OCI-LY1 (cell line): ENCODE data around the gene KHDC4.

ENCODE experiments used
- H2AFZ ChIP-seq: fragments of 200-600 bp; sonication (generic), shearing (Covaris generic); 2 replicates; pipeline ENCODE4 v1.6.0; 2014; ENCODE audit warnings: antibody characterized with exemption, mild to moderate bottlenecking, low read length
- H3F3A ChIP-seq: fragments of 200-600 bp; sonication (generic), shearing (Covaris generic); 2 replicates; pipeline ENCODE4 v1.6.0; 2014; ENCODE audit warnings: mild to moderate bottlenecking, antibody characterized with exemption, low read length, moderate library complexity; ENCODE audit not compliant: insufficient read depth
- H3K27ac ChIP-seq: fragments of 200-600 bp; sonication (generic); 2 replicates; pipeline ENCODE4 v1.5.1; 2014; ENCODE audit warnings: low read length, mixed run types, mild to moderate bottlenecking, low read depth; ENCODE audit not compliant: poor library complexity, severe bottlenecking
- H3K27me3 ChIP-seq: fragments of 200-600 bp; sonication (generic); 2 replicates; pipeline ENCODE4 v1.6.0; 2014; ENCODE audit warnings: antibody characterized with exemption, mild to moderate bottlenecking, low read length, moderate library complexity; ENCODE audit not compliant: insufficient read depth
- H3K36me3 ChIP-seq: fragments of 200-600 bp; sonication (generic); 2 replicates; pipeline ENCODE4 v1.6.1; 2014; ENCODE audit warnings: mild to moderate bottlenecking, antibody characterized with exemption, low read length, moderate library complexity, mixed read lengths; ENCODE audit not compliant: insufficient read depth
- H3K4me1 ChIP-seq: fragments of 200-600 bp; sonication (generic); 2 replicates; pipeline ENCODE4 v1.5.1; 2014; ENCODE audit warnings: mild to moderate bottlenecking, low read length, moderate library complexity; ENCODE audit not compliant: insufficient read depth, severe bottlenecking
- H3K4me2 ChIP-seq: fragments of 200-600 bp; sonication (generic), shearing (Covaris generic); 2 replicates; pipeline ENCODE4 v1.6.1; 2014; ENCODE audit warnings: low read length
- H3K4me3 ChIP-seq: fragments of 200-600 bp; sonication (generic); 2 replicates; pipeline ENCODE4 v1.5.1; 2014; ENCODE audit warnings: low read length, low read depth, mild to moderate bottlenecking, mixed read lengths; ENCODE audit not compliant: poor library complexity, severe bottlenecking
- H3K79me2 ChIP-seq: fragments of 200-600 bp; shearing (Covaris generic); 2 replicates; pipeline ENCODE4 v1.6.1; 2016; ENCODE audit warnings: mixed run types, low read length, mixed read lengths; ENCODE audit not compliant: insufficient read depth
- H3K9ac ChIP-seq: fragments of 200-600 bp; sonication (generic), shearing (Covaris generic); 2 replicates; pipeline ENCODE4 v1.6.1; 2014; ENCODE audit warnings: mild to moderate bottlenecking, low read length, mixed read lengths
- H3K9me2 ChIP-seq: fragments of 200-600 bp; sonication (generic), shearing (Covaris generic); 2 replicates; pipeline ENCODE4 v1.6.1; 2014; ENCODE audit warnings: low read depth, mild to moderate bottlenecking, low read length, mixed read lengths
- H3K9me3 ChIP-seq: fragments of 200-600 bp; shearing (Covaris generic); 2 replicates; pipeline ENCODE4 v1.6.1; 2014; ENCODE audit warnings: low read length, mixed read lengths
- H4K20me1 ChIP-seq: fragments of 200-600 bp; sonication (generic), shearing (Covaris generic); 2 replicates; pipeline ENCODE4 v1.6.0; 2016; ENCODE audit warnings: mild to moderate bottlenecking, low read length; ENCODE audit not compliant: insufficient read depth
- EZH2 ChIP-seq: fragments of 200-600 bp; sonication (generic), shearing (Covaris generic); IDR thresholded peaks from 2 replicates; pipeline ENCODE4 v1.8.0; 2017; ENCODE audit warnings: borderline replicate concordance, mixed run types, mild to moderate bottlenecking, antibody characterized with exemption, low read length, moderate library complexity, mixed read lengths
- TF ChIP-seq, protein P1 (sequence below): fragments of 200-600 bp; sonication (generic), shearing (Covaris generic); IDR thresholded peaks from 2 replicates; pipeline ENCODE4 v1.5.1; 2017; ENCODE audit warnings: mild to moderate bottlenecking, antibody characterized with exemption, low read length, moderate library complexity, mixed read lengths

The KHDC4 gene

DNA sequence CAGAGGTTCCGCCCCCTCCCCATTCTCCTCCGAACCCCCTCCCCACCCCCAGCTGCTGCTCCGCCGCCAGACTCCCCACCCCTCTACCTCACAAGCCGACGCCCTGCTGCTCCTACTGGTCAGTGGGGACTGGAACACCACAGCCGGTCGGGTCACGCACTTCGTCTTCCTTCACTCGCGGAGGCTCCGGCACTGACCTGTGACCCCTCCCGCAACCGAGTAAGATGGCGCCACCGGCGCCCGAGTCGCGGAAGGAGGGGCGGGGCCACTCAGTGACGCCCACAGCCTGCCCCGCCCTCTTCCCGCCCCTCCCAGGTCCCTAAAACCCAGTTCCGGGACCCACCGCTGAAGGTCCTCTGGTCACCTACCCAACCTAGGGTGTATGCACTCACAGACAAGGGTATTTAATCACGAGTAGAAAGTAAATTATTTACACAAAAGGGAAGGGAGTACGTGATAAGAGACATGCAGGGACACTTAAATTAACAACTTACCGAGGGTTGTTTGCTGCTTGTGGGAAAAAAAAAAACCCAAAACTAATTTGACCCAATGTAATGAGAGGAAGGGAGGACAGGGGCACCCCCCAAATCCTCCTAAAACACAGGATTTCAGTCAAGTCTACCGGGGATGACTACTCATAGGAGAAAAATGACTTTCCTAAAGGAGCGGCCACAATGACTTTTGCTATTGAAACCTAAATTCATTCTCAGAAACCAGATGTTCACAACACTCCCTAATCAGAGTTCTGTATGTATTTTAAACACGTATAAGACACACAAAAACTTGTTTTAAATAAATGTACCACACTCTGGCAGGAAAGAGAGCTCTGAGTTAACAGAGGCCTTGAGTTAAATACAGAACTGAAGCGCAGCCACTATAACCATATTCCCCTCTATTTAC lies 22.8 kb downstream of the KHDC4 start, which contains the start of gene RIT1:
TSS of gene RIT1 (minus strand) at position 194 of the 900 bp plus-strand sequence. CDS start 588 bp downstream, outside the sequence.
- peak within 1 kb of the TSS; percentile 80 for H3K27ac ChIP-seq
- H3K4me1 ChIP-seq: peaks cover 23% of the 10 kb centered on the region
- TF ChIP-seq EZH2: no peak
- TF ChIP-seq, protein P1, sequence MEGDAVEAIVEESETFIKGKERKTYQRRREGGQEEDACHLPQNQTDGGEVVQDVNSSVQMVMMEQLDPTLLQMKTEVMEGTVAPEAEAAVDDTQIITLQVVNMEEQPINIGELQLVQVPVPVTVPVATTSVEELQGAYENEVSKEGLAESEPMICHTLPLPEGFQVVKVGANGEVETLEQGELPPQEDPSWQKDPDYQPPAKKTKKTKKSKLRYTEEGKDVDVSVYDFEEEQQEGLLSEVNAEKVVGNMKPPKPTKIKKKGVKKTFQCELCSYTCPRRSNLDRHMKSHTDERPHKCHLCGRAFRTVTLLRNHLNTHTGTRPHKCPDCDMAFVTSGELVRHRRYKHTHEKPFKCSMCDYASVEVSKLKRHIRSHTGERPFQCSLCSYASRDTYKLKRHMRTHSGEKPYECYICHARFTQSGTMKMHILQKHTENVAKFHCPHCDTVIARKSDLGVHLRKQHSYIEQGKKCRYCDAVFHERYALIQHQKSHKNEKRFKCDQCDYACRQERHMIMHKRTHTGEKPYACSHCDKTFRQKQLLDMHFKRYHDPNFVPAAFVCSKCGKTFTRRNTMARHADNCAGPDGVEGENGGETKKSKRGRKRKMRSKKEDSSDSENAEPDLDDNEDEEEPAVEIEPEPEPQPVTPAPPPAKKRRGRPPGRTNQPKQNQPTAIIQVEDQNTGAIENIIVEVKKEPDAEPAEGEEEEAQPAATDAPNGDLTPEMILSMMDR: no peak
- no peaks in the 10 kb centered on the region for H4K20me1 ChIP-seq
- no peaks in the 10 kb centered on the region for H3K79me2 ChIP-seq
- no peaks in the 10 kb centered on the region for H3K9me2 ChIP-seq
- peak within 1 kb of the TSS; percentile 65 for H3K9ac ChIP-seq
- H3K27me3 ChIP-seq: no peaks in the 10 kb centered on the region
- H3K9me3 ChIP-seq: no peaks in the 10 kb centered on the region
- peaks cover 74% of the 10 kb centered on the region for H3K36me3 ChIP-seq
- H3F3A ChIP-seq: peaks cover 9% of the 10 kb centered on the region
- H3K4me2 ChIP-seq: peak within 1 kb of the TSS; percentile 95
- no peak within 1 kb of the TSS for H2AFZ ChIP-seq
- H3K4me3 ChIP-seq: peak within 1 kb of the TSS; percentile 81

DNA sequence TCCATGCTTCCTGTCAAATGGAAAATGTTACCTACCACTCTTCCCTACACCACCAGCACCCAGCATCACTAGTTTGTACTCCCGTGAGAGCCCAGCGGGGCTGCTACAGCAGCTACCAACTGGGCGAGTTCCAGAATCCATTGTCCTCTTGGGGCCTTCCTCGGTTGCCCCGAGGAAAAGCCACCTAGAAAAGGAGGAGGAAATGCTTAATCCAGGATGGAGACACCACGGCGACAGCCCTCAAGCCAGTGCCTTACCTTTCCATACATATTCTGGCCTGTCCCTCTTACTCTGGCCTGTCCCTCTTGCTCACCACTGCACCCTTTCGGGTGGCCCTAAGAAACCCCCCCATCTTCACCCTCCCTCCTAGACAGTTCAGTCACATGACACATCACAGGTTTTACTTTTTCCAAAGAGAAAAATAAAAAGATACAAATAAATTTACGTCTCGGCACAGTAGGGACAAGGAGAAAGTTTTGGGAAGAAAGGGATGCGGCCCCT lies 23.5 kb downstream of the KHDC4 start:
- Histone ChIP-seq H3K9me2 (no peaks in the 10 kb centered on the region), H3K27me3 (no peaks in the 10 kb centered on the region), H3K4me2 (peak overlapping the region; percentile 95), H3K4me3 (peak overlapping the region; percentile 81), H2AFZ (no peak overlapping the region), H3K36me3 (peaks cover 74% of the 10 kb centered on the region), H3F3A (peaks cover 9% of the 10 kb centered on the region), H3K27ac (peak overlapping the region; percentile 80), H3K4me1 (peaks cover 23% of the 10 kb centered on the region), H4K20me1 (no peaks in the 10 kb centered on the region), H3K9me3 (no peaks in the 10 kb centered on the region), H3K79me2 (no peaks in the 10 kb centered on the region), H3K9ac (peak overlapping the region; percentile 65)
- TF ChIP-seq EZH2: no peak
- TF ChIP-seq, protein P1: no peak

DNA sequence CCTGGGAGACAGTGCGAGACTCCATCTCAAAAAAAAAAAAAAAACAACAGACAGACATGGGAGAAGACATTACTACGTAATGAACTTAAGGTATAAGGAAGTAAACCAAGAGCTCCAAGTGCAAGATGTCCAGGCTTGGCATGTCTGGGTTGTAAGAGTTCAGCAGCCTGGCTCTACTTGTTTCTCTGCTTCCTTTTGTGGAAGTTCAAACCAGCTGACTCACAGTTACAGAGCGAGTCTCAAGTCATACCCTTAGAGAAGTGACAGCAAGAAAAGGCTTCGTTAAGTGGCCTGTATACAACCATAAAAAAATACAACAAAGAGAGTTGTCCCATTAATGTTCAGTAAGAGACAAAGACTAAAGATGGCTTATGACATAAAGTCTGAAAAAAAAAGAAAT lies 24.3 kb downstream of the KHDC4 start:
- Histone ChIP-seq H3K9me3 (no peaks in the 10 kb centered on the region), H4K20me1 (no peaks in the 10 kb centered on the region), H3K4me3 (peak overlapping the region; percentile 81), H3K9ac (peak overlapping the region; percentile 65; the same call in 1 of the 2 replicates), H3K27me3 (no peaks in the 10 kb centered on the region), H3K79me2 (no peaks in the 10 kb centered on the region), H3K36me3 (peaks cover 74% of the 10 kb centered on the region), H2AFZ (no peak overlapping the region), H3F3A (peaks cover 9% of the 10 kb centered on the region), H3K4me2 (peak overlapping the region; percentile 95), H3K27ac (no peak overlapping the region), H3K9me2 (no peaks in the 10 kb centered on the region), H3K4me1 (peaks cover 23% of the 10 kb centered on the region)
- TF ChIP-seq, protein P1: no peak
